IPS DF 4.7 (cell line): ENCODE data around the gene FSTL4.

Experiments
- DNase-seq: peaks from one replicate; pipeline ENCODE4 v3.0.0-alpha.2; 2013; ENCODE audit warnings: low spot score; ENCODE audit errors: extremely low read depth

FSTL4 gene

GRCh38 chr5:133267601-133268000 is 344.7 kb downstream of the FSTL4 start:
- DNase-seq, result no peak

- no peak for DNase-seq
Observed at GRCh38 chr5:133266966-133267365, 345.4 kb downstream of the FSTL4 start.

GRCh38 chr5:133266527-133266878 is 345.8 kb downstream of the FSTL4 start:
- DNase-seq, result no peak

GRCh38 chr5:133265720-133266526 is 346.4 kb downstream of the FSTL4 start:
- no peak for DNase-seq

- DNase-seq, result no peak
Observed at GRCh38 chr5:133265257-133265656, 347.1 kb downstream of the FSTL4 start.

GRCh38 chr5:133262690-133263089 is 349.7 kb downstream of the FSTL4 start:
- DNase-seq, result no peak

GRCh38 chr5:133261993-133262392 is 350.3 kb downstream of the FSTL4 start:
- DNase-seq, result no peak

- DNase-seq, result no peak
Observed at GRCh38 chr5:133260715-133261114, 351.6 kb downstream of the FSTL4 start.

GRCh38 chr5:133259199-133259997 is 352.9 kb downstream of the FSTL4 start:
- no peak for DNase-seq

GRCh38 chr5:133257977-133258376 is 354.4 kb downstream of the FSTL4 start:
- DNase-seq, result no peak

- DNase-seq, result no peak
Observed at GRCh38 chr5:133256276-133256675, 356.1 kb downstream of the FSTL4 start.

- DNase-seq, result no peak
Observed at GRCh38 chr5:133254803-133255202, 357.5 kb downstream of the FSTL4 start.

- DNase-seq, result no peak
Observed at GRCh38 chr5:133253671-133254070, 358.7 kb downstream of the FSTL4 start.

- DNase-seq, result no peak
Observed at GRCh38 chr5:133253070-133253469, 359.3 kb downstream of the FSTL4 start.

GRCh38 chr5:133252133-133252480 is 360.2 kb downstream of the FSTL4 start:
- no peak for DNase-seq

- no peak for DNase-seq
Observed at GRCh38 chr5:133251296-133252132, 360.8 kb downstream of the FSTL4 start.

- DNase-seq, result no peak
Observed at GRCh38 chr5:133250527-133250926, 361.8 kb downstream of the FSTL4 start.

- DNase-seq, result no peak
Observed at GRCh38 chr5:133249593-133249992, 362.7 kb downstream of the FSTL4 start.

GRCh38 chr5:133247881-133248624 is 364.3 kb downstream of the FSTL4 start:
- peak; percentile 38 for DNase-seq

- no peak for DNase-seq
Observed at GRCh38 chr5:133247151-133247709, 365.1 kb downstream of the FSTL4 start.
